Muscle of arm (tissue), 12 donors: ENCODE measurements around the gene PBOV1. TPM values are rescaled to one million over a fixed set of nuclear protein-coding genes. Genes with fewer than 3 reads are reported as not detected.
"Not testable (repeated sequence)": the region's sequence is repeated elsewhere in the genome, so short reads cannot be mapped to it uniquely, and the experiment has no call there.

ENCODE experiments used
- DNase-seq: peaks from one replicate; pipeline ENCODE4 v3.0.0-alpha.2; 2013
- polyA plus RNA-seq, 12 donors: library from polyadenylated mRNA; unstranded; fragments of 120-200 nt; gene quantifications; one replicate each; pipeline ENCODE4 v1.2.1, GENCODE V29; 2013; ENCODE audit not compliant: insufficient read length in 12 of 12

PBOV1 gene
- polyA plus RNA-seq, 12 donors = 0.05 to 0.07 TPM; not detected in 10

GRCh38 chr6:138238368-138238767, 20.1 kb upstream of the PBOV1 start:
- DNase-seq = no peak

GRCh38 chr6:138237463-138237862, 19.2 kb upstream of the PBOV1 start:
- no peak for DNase-seq

- DNase-seq = no peak
Measured at GRCh38 chr6:138235693-138236092, 17.4 kb upstream of the PBOV1 start.

GRCh38 chr6:138235205-138235604, 16.9 kb upstream of the PBOV1 start:
- DNase-seq = no peak

GRCh38 chr6:138234363-138234762, 16.1 kb upstream of the PBOV1 start:
- no peak for DNase-seq

- no peak for DNase-seq
Measured at GRCh38 chr6:138231381-138231886, 13.1 kb upstream of the PBOV1 start.

GRCh38 chr6:138230759-138231380, 12.6 kb upstream of the PBOV1 start:
- DNase-seq = no peak

- no peak for DNase-seq
Measured at GRCh38 chr6:138230221-138230620, 11.9 kb upstream of the PBOV1 start.

GRCh38 chr6:138229663-138230179, 11.4 kb upstream of the PBOV1 start:
- no peak for DNase-seq

GRCh38 chr6:138229072-138229471, 10.8 kb upstream of the PBOV1 start:
- DNase-seq = no peak

- DNase-seq = no peak
Measured at GRCh38 chr6:138227316-138227781, 9.1 kb upstream of the PBOV1 start.

- DNase-seq = no peak
Measured at GRCh38 chr6:138226700-138227315, 8.5 kb upstream of the PBOV1 start.

GRCh38 chr6:138225953-138226352, 7.7 kb upstream of the PBOV1 start:
- no peak for DNase-seq

GRCh38 chr6:138222901-138223546, 4.7 kb upstream of the PBOV1 start:
- no peak for DNase-seq

GRCh38 chr6:138219901-138220300, 1.6 kb upstream of the PBOV1 start:
- DNase-seq = no peak

GRCh38 chr6:138219398-138219797, 1.1 kb upstream of the PBOV1 start:
- no peak for DNase-seq

- no peak for DNase-seq
Measured at GRCh38 chr6:138215093-138215782, 3.1 kb downstream of the PBOV1 start.

- DNase-seq = not testable (repeated sequence)
Measured at GRCh38 chr6:138212530-138212929, 5.8 kb downstream of the PBOV1 start.

- DNase-seq = no peak
Measured at GRCh38 chr6:138211601-138212000, 6.7 kb downstream of the PBOV1 start.

- no peak for DNase-seq
Measured at GRCh38 chr6:138211048-138211581, 7.2 kb downstream of the PBOV1 start.

- no peak for DNase-seq
Measured at GRCh38 chr6:138206862-138207261, 11.4 kb downstream of the PBOV1 start.
